Activated B cell treated with CpG ODN at 0.5 μM for 24 hours (primary cell): Measurements from ENCODE around the gene PREX1. TPM values are rescaled to one million over a fixed set of nuclear protein-coding genes. Genes with fewer than 3 reads are reported as not detected.
A peak's percentile ranks its signal among the peaks of the same experiment; 100 is the strongest.
"Not testable (repeated sequence)": the region's sequence is repeated elsewhere in the genome, so short reads cannot be mapped to it uniquely, and the experiment has no call there.

Experiments used
- ATAC-seq: fragments of 200-7000 bp; cut with Tn5 transposase; one replicate; pipeline ENCODE4 v1.10.0; 2021; ENCODE audit warnings: low read depth, mild to moderate bottlenecking, moderate library complexity
- CTCF ChIA-PET: fragments of 350-600 bp; sonication (Branson Sonifier 250); formaldehyde crosslinking; loops from one replicate; lab custom pipeline; 2021; ENCODE audit warnings: antibody characterized with exemption; lab: Charles Lee
- POLR2A ChIA-PET: fragments of 350-600 bp; sonication (Branson Sonifier 250); formaldehyde crosslinking; loops from one replicate; lab custom pipeline; 2021; ENCODE audit warnings: antibody characterized with exemption; lab: Charles Lee
- DNase-seq: peaks from one replicate; pipeline ENCODE4 v3.0.0; 2022
- H3K27ac Mint-ChIP-seq: one replicate; pipeline ENCODE4 v1.8.0; 2020; ENCODE audit warnings: mixed read lengths
- H3K27me3 Mint-ChIP-seq: one replicate; pipeline ENCODE4 v1.8.0; 2021; ENCODE audit warnings: mixed read lengths
- H3K36me3 Mint-ChIP-seq: one replicate; pipeline ENCODE4 v1.8.0; 2021; ENCODE audit warnings: low read depth, mixed read lengths
- H3K4me1 Mint-ChIP-seq: one replicate; pipeline ENCODE4 v1.8.0; 2021; ENCODE audit warnings: mixed read lengths
- H3K4me3 Mint-ChIP-seq: one replicate; pipeline ENCODE4 v1.8.0; 2020; ENCODE audit warnings: mild to moderate bottlenecking, mixed read lengths
- H3K9me3 Mint-ChIP-seq: one replicate; pipeline ENCODE4 v1.8.0; 2020; ENCODE audit warnings: mixed read lengths
- intact Hi-C: fragments of 100-400 bp; cut with micrococcal nuclease; formaldehyde crosslinking; loops from one replicate; pipeline ENCODE4 v1.15.1; 2024
- total RNA-seq: library from RNA; stranded (reverse); gene quantifications from 2 replicates; pipeline ENCODE4 v1.2.3, GENCODE V29; 2022
- TF ChIP-seq, protein P1 (sequence below): fragments of 200-600 bp; IDR thresholded peaks from one replicate; pipeline ENCODE4 v1.8.0; 2022; ENCODE audit warnings: antibody characterized with exemption, mild to moderate bottlenecking

The PREX1 gene
- total RNA-seq, 1 donor from 2014 or later = 71.4 TPM

DNA sequence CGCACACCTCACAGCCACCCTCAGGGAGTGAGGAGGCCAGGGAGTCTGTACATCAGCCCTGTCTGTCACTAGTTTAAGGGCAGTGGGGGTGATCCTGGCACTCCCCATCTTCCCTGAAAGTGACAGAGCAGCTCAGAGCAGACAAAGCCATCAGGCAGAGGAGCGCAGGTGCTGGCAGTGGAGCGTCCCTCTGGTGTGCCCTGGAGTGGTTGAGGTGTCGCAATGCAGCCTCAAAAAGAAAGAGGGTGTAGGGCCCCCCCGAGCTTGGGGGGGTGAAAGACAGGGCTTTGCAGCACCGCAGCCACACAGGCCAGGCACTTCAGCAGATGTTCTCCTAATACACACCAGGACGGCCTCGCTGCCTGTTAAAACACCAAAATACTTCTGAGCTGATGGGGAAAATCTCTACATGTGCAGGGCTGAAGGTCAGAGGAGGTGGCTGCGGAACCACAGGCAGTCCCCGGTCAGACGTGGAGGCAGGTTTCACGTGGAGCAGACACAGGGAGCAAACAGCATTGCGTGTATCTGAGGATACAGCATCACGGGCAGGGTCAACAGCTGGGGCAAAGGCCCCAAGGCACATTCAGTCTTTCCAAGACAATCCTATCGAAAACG, 69.5 kb downstream of the PREX1 start:
- no peak for DNase-seq
- ATAC-seq = peak; percentile 6
- CTCF ChIA-PET = no interaction called here
- H3K4me1 Mint-ChIP-seq = peaks cover 95% of the 10 kb centered on the region
- H3K27ac Mint-ChIP-seq = peak overlapping the region; percentile 95
- peaks cover 9% of the 10 kb centered on the region for H3K9me3 Mint-ChIP-seq
- TF ChIP-seq, protein P1, sequence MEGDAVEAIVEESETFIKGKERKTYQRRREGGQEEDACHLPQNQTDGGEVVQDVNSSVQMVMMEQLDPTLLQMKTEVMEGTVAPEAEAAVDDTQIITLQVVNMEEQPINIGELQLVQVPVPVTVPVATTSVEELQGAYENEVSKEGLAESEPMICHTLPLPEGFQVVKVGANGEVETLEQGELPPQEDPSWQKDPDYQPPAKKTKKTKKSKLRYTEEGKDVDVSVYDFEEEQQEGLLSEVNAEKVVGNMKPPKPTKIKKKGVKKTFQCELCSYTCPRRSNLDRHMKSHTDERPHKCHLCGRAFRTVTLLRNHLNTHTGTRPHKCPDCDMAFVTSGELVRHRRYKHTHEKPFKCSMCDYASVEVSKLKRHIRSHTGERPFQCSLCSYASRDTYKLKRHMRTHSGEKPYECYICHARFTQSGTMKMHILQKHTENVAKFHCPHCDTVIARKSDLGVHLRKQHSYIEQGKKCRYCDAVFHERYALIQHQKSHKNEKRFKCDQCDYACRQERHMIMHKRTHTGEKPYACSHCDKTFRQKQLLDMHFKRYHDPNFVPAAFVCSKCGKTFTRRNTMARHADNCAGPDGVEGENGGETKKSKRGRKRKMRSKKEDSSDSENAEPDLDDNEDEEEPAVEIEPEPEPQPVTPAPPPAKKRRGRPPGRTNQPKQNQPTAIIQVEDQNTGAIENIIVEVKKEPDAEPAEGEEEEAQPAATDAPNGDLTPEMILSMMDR = no peak
- H3K4me3 Mint-ChIP-seq = no peak overlapping the region
- POLR2A ChIA-PET = interaction anchor here (0.7 to 2.1 kb wide), 4 partner anchors 31 to 69 kb away, joined by 3 to 8 read pairs (median 4); no protein-coding TSS in a partner anchor
- intact Hi-C loops = loop anchor here (2.0 kb wide), 1 partner anchor 68 kb away; the partner anchor contains the start of gene PREX1
- H3K36me3 Mint-ChIP-seq = peaks cover 31% of the 10 kb centered on the region
- no peaks in the 10 kb centered on the region for H3K27me3 Mint-ChIP-seq

DNA sequence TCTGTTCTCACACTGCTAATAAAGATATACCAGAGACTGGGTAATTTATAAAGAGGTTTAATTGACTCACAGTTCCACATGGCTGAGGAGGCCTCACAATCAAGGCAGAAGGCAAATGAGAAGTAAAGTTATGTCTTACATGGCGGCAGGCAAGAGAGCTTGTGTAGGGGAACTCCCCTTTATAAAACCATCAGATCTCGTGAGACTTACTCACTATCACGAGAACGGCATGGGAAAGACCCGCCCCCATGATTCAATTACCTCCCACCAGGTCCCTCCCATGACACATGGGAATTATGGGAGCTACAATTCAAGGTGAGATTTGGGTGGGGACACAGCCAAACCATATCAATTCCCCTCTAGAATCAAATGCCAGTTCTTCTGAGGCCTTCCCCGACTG, 71.0 kb downstream of the PREX1 start:
- DNase-seq, H3K9me3 Mint-ChIP-seq, CTCF ChIA-PET, H3K4me3 Mint-ChIP-seq, H3K27me3 Mint-ChIP-seq, ATAC-seq, intact Hi-C loops: not testable (repeated sequence)
- H3K27ac Mint-ChIP-seq = peak overlapping the region; percentile 71
- peaks cover 28% of the 10 kb centered on the region for H3K36me3 Mint-ChIP-seq
- peaks cover 95% of the 10 kb centered on the region for H3K4me1 Mint-ChIP-seq
- POLR2A ChIA-PET = interaction anchor here (1.1 kb wide), 1 partner anchor 32 kb away, joined by 4 read pairs; no protein-coding TSS in a partner anchor

DNA sequence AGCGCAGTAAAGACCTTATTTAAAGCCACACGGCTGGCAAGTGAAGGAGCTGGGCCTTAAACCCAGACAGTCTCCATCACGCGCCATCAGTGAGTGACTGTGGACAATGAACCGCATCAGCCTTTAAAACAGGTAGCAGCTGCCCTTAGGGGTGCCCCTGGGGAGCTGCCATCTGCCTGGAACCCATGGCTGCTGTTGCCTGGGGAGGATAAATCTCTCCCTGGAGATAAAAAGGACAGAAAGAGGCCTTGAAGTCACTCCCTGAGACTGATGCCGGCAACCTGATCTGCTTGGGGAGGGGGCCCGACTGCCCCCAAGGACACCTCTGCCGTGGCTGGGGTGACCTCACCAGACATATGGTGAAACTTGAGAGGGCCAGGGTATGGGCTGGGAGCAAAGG, 73.5 kb downstream of the PREX1 start:
- DNase-seq (no peak), ATAC-seq (peak; percentile 53)
- TF ChIP-seq, protein P1 = no peak
- H3K27ac Mint-ChIP-seq = peak overlapping the region; percentile 36
- peaks cover 9% of the 10 kb centered on the region for H3K9me3 Mint-ChIP-seq
- peak overlapping the region; percentile 26 for H3K4me3 Mint-ChIP-seq
- CTCF ChIA-PET = no interaction called here
- H3K4me1 Mint-ChIP-seq = peaks cover 97% of the 10 kb centered on the region
- intact Hi-C loops = loop anchor here (5.0 kb wide), 2 partner anchors 33 to 37 kb away; no protein-coding TSS in a partner anchor
- H3K36me3 Mint-ChIP-seq = peaks cover 28% of the 10 kb centered on the region
- H3K27me3 Mint-ChIP-seq = no peaks in the 10 kb centered on the region
- POLR2A ChIA-PET = interaction anchor here (0.9 to 1.6 kb wide), 3 partner anchors 12 to 147 kb away, joined by 3 to 8 read pairs (median 3); no protein-coding TSS in a partner anchor

DNA sequence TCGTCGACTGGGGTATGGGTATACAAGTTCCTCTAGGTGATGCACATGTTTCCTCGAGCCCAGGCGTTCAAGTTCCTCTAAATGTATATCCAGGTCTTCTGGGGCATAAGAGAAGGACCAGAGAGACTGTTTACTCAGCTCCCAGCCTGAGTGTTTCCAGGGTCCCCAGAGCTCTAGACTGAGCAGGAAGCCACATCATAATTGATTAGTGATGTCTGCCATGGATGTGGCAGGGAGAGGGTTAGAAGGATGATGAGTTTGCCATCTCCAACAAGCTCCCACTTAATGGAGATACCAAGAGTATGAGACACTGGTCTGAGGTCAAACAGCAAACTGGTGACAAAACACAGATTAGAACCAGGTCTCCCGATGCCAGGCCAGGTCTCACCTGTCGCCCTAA, 74.8 kb downstream of the PREX1 start:
- POLR2A ChIA-PET = interaction anchor here (1.0 to 2.6 kb wide), 6 partner anchors 9 to 65 kb away, joined by 3 to 12 read pairs (median 3); no protein-coding TSS in a partner anchor
- ATAC-seq (no peak), DNase-seq (no peak)
- intact Hi-C loops = loop anchor here (5.0 kb wide), 2 partner anchors 34 to 36 kb away; no protein-coding TSS in a partner anchor
- H3K9me3 Mint-ChIP-seq = peaks cover 9% of the 10 kb centered on the region
- TF ChIP-seq, protein P1 = no peak
- no peak overlapping the region for H3K4me3 Mint-ChIP-seq
- no peaks in the 10 kb centered on the region for H3K27me3 Mint-ChIP-seq
- peaks cover 97% of the 10 kb centered on the region for H3K4me1 Mint-ChIP-seq
- CTCF ChIA-PET = no interaction called here
- peaks cover 28% of the 10 kb centered on the region for H3K36me3 Mint-ChIP-seq
- H3K27ac Mint-ChIP-seq = peak overlapping the region; percentile 88

DNA sequence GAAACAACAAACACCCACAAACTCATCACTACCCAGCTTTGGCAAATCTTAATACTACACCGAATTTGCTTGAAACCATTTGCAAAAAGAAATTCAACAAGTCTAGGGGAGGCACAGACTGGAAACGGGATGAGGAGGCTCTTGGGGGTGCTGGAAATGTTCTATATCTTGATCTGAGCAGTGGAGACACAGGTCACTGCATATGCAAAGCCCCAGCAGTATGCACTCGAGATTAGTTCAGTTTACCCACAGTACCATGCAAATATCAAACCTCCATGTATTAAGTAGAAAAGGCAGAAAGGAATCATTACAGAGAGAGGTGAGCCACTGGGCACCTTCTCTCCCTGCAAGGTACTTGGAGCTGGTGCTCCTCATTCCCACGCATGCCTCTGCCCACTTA, 75.9 kb downstream of the PREX1 start:
- Mint-ChIP-seq H3K9me3 (peaks cover 6% of the 10 kb centered on the region), H3K4me3 (peak overlapping the region; percentile 67), H3K27me3 (no peaks in the 10 kb centered on the region), H3K36me3 (peaks cover 24% of the 10 kb centered on the region), H3K4me1 (peaks cover 91% of the 10 kb centered on the region), H3K27ac (peak overlapping the region; percentile 88)
- intact Hi-C loops = loop anchor here (5.0 kb wide), 2 partner anchors 35 kb away; no protein-coding TSS in a partner anchor
- CTCF ChIA-PET = interaction anchor here (0.6 to 1.0 kb wide), 2 partner anchors 30 to 58 kb away, joined by 3 read pairs; no protein-coding TSS in a partner anchor
- TF ChIP-seq, protein P1 = no peak
- DNase-seq (no peak), ATAC-seq (peak; percentile 74)
- POLR2A ChIA-PET = interaction anchor here (1.2 to 2.6 kb wide), 8 partner anchors 9 to 66 kb away, joined by 3 to 12 read pairs (median 4); no protein-coding TSS in a partner anchor
